ENCODE measurements around the gene AATK. TPM values are rescaled to one million over a fixed set of nuclear protein-coding genes. Genes with fewer than 3 reads are reported as not detected.

The AATK gene, protein sequence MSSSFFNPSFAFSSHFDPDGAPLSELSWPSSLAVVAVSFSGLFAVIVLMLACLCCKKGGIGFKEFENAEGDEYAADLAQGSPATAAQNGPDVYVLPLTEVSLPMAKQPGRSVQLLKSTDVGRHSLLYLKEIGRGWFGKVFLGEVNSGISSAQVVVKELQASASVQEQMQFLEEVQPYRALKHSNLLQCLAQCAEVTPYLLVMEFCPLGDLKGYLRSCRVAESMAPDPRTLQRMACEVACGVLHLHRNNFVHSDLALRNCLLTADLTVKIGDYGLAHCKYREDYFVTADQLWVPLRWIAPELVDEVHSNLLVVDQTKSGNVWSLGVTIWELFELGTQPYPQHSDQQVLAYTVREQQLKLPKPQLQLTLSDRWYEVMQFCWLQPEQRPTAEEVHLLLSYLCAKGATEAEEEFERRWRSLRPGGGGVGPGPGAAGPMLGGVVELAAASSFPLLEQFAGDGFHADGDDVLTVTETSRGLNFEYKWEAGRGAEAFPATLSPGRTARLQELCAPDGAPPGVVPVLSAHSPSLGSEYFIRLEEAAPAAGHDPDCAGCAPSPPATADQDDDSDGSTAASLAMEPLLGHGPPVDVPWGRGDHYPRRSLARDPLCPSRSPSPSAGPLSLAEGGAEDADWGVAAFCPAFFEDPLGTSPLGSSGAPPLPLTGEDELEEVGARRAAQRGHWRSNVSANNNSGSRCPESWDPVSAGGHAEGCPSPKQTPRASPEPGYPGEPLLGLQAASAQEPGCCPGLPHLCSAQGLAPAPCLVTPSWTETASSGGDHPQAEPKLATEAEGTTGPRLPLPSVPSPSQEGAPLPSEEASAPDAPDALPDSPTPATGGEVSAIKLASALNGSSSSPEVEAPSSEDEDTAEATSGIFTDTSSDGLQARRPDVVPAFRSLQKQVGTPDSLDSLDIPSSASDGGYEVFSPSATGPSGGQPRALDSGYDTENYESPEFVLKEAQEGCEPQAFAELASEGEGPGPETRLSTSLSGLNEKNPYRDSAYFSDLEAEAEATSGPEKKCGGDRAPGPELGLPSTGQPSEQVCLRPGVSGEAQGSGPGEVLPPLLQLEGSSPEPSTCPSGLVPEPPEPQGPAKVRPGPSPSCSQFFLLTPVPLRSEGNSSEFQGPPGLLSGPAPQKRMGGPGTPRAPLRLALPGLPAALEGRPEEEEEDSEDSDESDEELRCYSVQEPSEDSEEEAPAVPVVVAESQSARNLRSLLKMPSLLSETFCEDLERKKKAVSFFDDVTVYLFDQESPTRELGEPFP (N-terminal part only)
- 3.1 and 5.6 TPM in 2 replicates for total RNA-seq

DNA sequence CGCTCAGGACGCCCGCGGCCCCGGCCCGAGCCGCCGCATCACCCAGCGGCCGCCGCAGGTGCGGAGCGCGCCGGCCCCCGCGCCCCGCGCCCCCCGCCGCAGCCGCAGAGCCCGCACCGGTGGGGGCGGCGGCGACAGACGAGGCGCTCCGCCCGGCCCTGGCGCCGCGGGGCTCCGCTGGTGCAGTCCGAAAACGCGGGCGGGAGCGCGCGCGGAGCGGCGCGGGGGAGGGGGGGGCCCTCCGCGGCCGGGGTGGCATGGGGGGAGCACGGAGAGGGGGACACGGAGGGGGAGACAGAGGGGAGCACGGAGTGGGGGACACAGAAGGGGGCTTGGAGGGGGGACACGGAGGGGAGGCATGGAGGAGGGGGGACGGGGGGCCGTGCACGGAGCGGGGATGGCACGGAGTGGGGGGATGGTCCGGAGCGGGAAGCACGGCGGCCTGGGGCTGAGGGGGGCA is at the start of gene AATK:
TSS of gene AATK (minus strand) at position 189 of the 460 bp plus-strand sequence. CDS start 229 bp downstream, outside the sequence.

DNA sequence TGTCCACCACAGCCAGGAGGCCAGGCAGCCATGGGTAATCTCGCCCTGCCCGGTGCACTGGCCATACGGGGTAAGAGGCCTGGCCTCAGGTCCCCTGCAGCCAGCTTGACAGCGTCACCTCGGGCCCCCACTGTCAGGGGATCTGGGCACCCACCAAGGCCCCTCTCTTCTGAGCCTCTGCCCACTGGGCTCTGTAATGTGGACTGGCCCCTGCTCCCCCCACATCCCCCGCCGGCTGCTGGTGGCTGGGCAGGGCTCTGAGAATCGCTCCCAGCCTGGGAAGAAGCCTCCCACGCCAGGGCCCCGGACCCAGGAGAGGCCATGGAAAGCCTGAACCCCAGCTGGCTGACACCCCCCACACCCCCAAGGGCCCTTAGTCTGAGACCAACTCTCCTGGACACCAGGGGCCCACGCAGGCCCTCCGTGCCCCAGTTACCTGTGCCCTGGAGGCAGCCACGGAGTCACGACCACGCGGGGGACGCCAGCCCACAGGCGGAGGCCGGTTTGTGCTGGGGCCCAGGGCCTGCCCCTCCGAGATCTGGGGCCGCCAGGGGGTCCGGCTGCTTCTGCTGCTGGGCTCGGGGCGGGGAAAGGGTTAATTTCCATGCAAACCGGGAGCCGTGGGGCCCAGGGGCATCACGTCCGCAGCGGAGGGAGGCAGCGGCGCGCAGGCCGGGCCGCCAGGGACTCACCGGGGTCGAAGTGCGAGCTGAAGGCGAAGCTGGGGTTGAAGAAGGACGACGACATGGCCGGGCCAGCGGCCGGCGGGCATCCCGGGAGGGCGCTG is 582 bp downstream of the AATK start, which contains the start of gene PVALEF:
TSS of gene PVALEF (plus strand) at position 262 of the 787 bp plus-strand sequence. CDS start 15,720 bp downstream, outside the sequence.

Small RNA genes lying within 50 kb of the gene (small RNA-seq; reads per million reads assigned to genes)
- 0.11 reads per million for gene MIR1250
- 2.9 reads per million, percentile 87 among the genes with 10 or more reads in this experiment for gene MIR3065
- gene MIR657: not detected

Other genes with a start within 250 kb of the AATK start
- 27.6 and 34.9 TPM in 2 replicates for gene CHMP6, start 174.4 kb downstream of the AATK start, total RNA-seq
- gene BAIAP2, start 131.1 kb downstream of the AATK start, total RNA-seq: 22.1 and 23.2 TPM in 2 replicates
- gene PVALEF, start 714 bp downstream of the AATK start, total RNA-seq: not detected in 2 replicates
- 9.7 and 12.4 TPM in 2 replicates for gene CEP131, start 56.7 kb upstream of the AATK start, total RNA-seq
- 20.5 and 29.4 TPM in 2 replicates for gene TEPSIN, start 72.8 kb upstream of the AATK start, total RNA-seq
- 26.5 and 27.8 TPM in 2 replicates for gene NDUFAF8, start 73.1 kb upstream of the AATK start, total RNA-seq
- 57.4 and 69.6 TPM in 2 replicates for gene SLC38A10, start 129.1 kb upstream of the AATK start, total RNA-seq
- gene BAHCC1, start 229.2 kb upstream of the AATK start, total RNA-seq: 9.7 and 23.2 TPM in 2 replicates

All from vein endothelial cell (primary cell).